ENCODE data around the gene KIF27.

- TF ChIP-seq, protein P1, sequence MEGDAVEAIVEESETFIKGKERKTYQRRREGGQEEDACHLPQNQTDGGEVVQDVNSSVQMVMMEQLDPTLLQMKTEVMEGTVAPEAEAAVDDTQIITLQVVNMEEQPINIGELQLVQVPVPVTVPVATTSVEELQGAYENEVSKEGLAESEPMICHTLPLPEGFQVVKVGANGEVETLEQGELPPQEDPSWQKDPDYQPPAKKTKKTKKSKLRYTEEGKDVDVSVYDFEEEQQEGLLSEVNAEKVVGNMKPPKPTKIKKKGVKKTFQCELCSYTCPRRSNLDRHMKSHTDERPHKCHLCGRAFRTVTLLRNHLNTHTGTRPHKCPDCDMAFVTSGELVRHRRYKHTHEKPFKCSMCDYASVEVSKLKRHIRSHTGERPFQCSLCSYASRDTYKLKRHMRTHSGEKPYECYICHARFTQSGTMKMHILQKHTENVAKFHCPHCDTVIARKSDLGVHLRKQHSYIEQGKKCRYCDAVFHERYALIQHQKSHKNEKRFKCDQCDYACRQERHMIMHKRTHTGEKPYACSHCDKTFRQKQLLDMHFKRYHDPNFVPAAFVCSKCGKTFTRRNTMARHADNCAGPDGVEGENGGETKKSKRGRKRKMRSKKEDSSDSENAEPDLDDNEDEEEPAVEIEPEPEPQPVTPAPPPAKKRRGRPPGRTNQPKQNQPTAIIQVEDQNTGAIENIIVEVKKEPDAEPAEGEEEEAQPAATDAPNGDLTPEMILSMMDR (IDR thresholded peaks at IDR 0.05): no peak
- no peak for TF ChIP-seq POLR2AphosphoS5 (IDR thresholded peaks at IDR 0.05)
- no peak for TF ChIP-seq EP300 (IDR thresholded peaks at IDR 0.05)
- TF ChIP-seq POLR2A (IDR thresholded peaks at IDR 0.05): no peak
These were observed 12.6 kb upstream of the KIF27 start for GRCh38 chr9:83933790-83934189.

All from suprapubic skin (tissue), 4 donors.